GM20000 (cell line): Measurements from ENCODE around the gene HERC3.

ENCODE experiments used
- DNase-seq: peaks from one replicate; pipeline ENCODE4 v3.0.0; 2012; ENCODE audit warnings: low spot score
- CTCF ChIP-seq: IDR thresholded peaks from 2 replicates; pipeline ENCODE4 v1.5.1; 2012; ENCODE audit warnings: mild to moderate bottlenecking, control low read depth; ENCODE audit errors: extremely low read depth, missing control alignments

The HERC3 gene

GRCh38 chr4:88591787-88592599 is at the start of gene HERC3:
Gene HERC3, plus strand, starts transcription at chr4:88592480. Its CDS starts 13,344 bp downstream, at chr4:88605824.
- TF ChIP-seq CTCF, result no peak
- peak; percentile 96 for DNase-seq

DNA sequence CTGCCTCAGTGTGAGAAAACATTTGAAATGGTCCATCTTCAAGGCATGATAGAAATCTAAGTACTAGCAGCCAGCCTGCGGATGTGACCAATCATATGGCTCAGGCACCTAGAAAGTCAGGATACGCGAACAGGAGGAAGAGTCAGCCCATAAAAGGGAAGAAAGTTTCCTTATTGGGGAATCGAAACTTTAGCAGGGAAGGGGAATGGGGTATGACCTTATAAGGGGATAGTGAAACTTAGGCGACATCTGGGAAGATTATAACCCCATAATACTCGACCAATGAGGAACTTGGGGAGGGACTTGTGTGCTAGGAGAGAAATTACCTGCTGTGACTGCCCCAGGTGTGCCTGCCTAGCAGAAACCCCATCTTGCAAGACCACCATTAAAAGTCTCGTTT is 42.5 kb upstream of the HERC3 start:
- no peak for DNase-seq
- no peak for TF ChIP-seq CTCF

DNA sequence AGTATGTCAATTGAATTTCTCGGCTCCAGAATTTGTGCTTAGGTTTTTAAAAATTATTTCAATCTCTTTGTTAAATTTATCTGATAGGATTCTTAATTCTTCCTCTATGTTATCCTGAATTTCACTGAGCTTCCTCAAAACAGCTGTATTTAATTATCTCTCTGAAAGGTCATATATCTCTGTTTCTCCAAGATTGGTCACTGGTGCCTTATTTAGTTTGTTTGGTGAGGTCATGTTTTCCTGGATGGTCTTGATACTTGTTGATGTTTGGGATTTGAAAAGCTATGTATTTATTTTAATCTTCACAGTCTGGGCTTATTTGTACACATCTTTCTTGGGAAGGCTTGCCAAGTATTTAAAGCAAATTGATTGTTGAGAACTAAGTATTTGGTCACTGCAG is 24.7 kb upstream of the HERC3 start:
- no peak for TF ChIP-seq CTCF
- no peak for DNase-seq

DNA sequence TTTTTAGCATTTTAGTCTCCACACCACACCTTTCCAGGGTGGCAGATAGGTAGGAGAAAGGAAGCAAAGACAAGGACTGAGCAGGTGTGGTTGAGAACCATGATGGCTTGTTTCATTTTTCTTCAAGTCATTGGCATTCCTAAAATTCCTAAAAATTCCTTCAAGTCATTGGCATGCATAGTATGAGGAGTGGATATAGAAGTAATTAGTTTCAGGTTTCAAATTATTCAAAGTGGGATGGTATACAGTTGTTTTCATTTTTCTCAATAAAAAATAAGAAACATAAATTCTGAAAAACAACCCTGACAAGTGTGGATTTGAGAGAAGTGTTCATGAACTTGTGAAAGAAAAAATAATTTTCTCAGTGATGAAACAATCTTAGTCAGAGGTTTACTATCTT is 22.3 kb upstream of the HERC3 start:
- TF ChIP-seq CTCF, result no peak

GRCh38 chr4:88573276-88573980 is 18.9 kb upstream of the HERC3 start:
- no peak for TF ChIP-seq CTCF
- DNase-seq, result no peak

More for the DNA sequence above, 22.3 kb upstream of the HERC3 start:
- no peak for DNase-seq

- TF ChIP-seq CTCF, result no peak
- DNase-seq, result no peak
Observed at GRCh38 chr4:88573995-88574394, 18.3 kb upstream of the HERC3 start.

DNA sequence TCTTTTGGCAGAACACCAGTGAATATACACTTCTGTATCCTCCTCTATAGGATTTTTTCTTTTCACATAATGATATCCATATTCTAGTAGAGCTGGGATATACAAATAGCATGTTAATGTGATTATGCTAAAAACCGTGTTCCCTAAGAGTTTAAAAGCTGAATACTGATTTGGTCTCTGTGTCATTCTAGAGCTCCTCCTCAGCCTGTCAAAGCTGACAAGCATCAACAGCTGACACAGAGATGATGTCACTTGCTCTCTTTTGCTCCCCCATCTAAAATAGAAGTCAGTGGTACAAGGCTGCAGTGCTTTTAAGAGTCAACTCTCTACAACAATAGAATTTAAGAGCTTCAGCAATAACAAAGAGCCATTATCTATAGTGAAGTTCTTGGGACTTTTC is 17.1 kb upstream of the HERC3 start:
- no peak for TF ChIP-seq CTCF
- DNase-seq, result no peak
